SU-DHL-6 (cell line): ENCODE data around the gene DNAJA2.

Experiments
- H2AFZ ChIP-seq: fragments of 200-600 bp; sonication (generic); 2 replicates; pipeline ENCODE4 v1.6.1; 2014; ENCODE audit warnings: low read depth, mild to moderate bottlenecking, moderate library complexity, mixed read lengths, antibody characterized with exemption, low read length; ENCODE audit not compliant: severe bottlenecking
- H3F3A ChIP-seq: fragments of 200-600 bp; shearing (Covaris generic); 2 replicates; pipeline ENCODE4 v1.6.0; 2016; ENCODE audit warnings: antibody characterized with exemption, mild to moderate bottlenecking; ENCODE audit not compliant: insufficient read depth
- H3K27ac ChIP-seq: fragments of 200-600 bp; sonication (generic); 2 replicates; pipeline ENCODE4 v1.5.1; 2016; ENCODE audit warnings: low read depth, mild to moderate bottlenecking, low read length, moderate library complexity, mixed read lengths
- H3K27me3 ChIP-seq: fragments of 200-600 bp; sonication (generic), shearing (Covaris generic); 2 replicates; pipeline ENCODE4 v1.6.0; 2014; ENCODE audit warnings: mild to moderate bottlenecking, low read length
- H3K36me3 ChIP-seq: fragments of 200-600 bp; sonication (generic); 2 replicates; pipeline ENCODE4 v1.6.1; 2014; ENCODE audit warnings: mild to moderate bottlenecking, low read length, mixed read lengths
- H3K4me2 ChIP-seq: fragments of 300-600, 200-600 bp; shearing (Covaris generic), sonication (generic); 2 replicates; pipeline ENCODE4 v1.6.0; 2014; ENCODE audit warnings: low read length, low read depth, mild to moderate bottlenecking; ENCODE audit not compliant: poor library complexity, severe bottlenecking
- H3K4me3 ChIP-seq: fragments of 200-600 bp; sonication (generic); 2 replicates; pipeline ENCODE4 v1.5.1; 2014; ENCODE audit warnings: antibody characterized with exemption, low read length, mild to moderate bottlenecking, mixed read lengths; ENCODE audit not compliant: insufficient read depth, poor library complexity, severe bottlenecking
- H3K79me2 ChIP-seq: fragments of 200-600 bp; sonication (generic); 2 replicates; pipeline ENCODE4 v1.6.1; 2014; ENCODE audit warnings: mild to moderate bottlenecking, low read length, moderate library complexity; ENCODE audit not compliant: insufficient read depth
- H3K9ac ChIP-seq: fragments of 200-600 bp; sonication (generic); 2 replicates; pipeline ENCODE4 v1.7.0; 2014; ENCODE audit warnings: mild to moderate bottlenecking, low read length
- H3K9me2 ChIP-seq: fragments of 200-600 bp; sonication (generic); replicated peaks from 2 replicates; pipeline ENCODE4 v1.6.1; 2014; ENCODE audit warnings: low read length; ENCODE audit not compliant: insufficient read depth
- H3K9me3 ChIP-seq: fragments of 200-600 bp; sonication (generic); 2 replicates; pipeline ENCODE4 v1.6.1; 2014; ENCODE audit warnings: low read length, mixed read lengths; ENCODE audit not compliant: insufficient read depth
- H4K20me1 ChIP-seq: fragments of 200-600 bp; sonication (generic); 2 replicates; pipeline ENCODE4 v1.6.1; 2014; ENCODE audit warnings: low read depth, mild to moderate bottlenecking, antibody characterized with exemption, low read length, moderate library complexity, mixed read lengths
- CTCF ChIP-seq: fragments of 200-600 bp; sonication (generic); IDR thresholded peaks from one replicate; pipeline ENCODE4 v1.5.1; 2017; ENCODE audit warnings: antibody characterized with exemption, mild to moderate bottlenecking, low read length, moderate library complexity; ENCODE audit not compliant: insufficient read depth, poor library complexity, severe bottlenecking
- EZH2phosphoT487 ChIP-seq: fragments of 200-600 bp; sonication (generic), shearing (Covaris generic); conservative IDR thresholded peaks from 2 replicates; pipeline ENCODE4 v1.6.1; 2018; ENCODE audit warnings: mild to moderate bottlenecking, antibody characterized with exemption, low read length, moderate library complexity, mixed read lengths

Gene DNAJA2

DNA sequence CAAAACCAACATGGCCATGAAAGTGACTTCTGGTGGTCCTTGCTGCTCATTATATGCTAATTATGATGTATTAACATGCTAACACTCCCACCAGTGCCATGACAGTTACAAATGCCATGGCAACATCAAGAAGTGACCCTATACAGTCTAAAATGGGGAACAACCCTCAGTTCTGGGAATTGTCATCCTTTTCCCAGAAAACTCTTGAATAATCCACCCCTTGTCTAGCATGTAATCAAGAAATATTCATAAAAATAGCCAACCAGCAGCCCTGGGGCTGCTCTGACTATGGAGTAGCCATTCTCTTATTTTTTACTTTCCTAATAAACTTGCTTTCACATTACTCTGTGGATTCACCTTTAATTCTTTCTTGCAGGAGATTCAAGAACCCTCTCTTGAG lies 35.9 kb downstream of the DNAJA2 start:
- H3K9me3 ChIP-seq: no peaks in the 10 kb centered on the region
- no peaks in the 10 kb centered on the region for H3K79me2 ChIP-seq
- no peak for TF ChIP-seq CTCF
- TF ChIP-seq EZH2phosphoT487: no peak
- H4K20me1 ChIP-seq: no peaks in the 10 kb centered on the region
- H3K4me3 ChIP-seq: no peak overlapping the region
- no peaks in the 10 kb centered on the region for H3K27me3 ChIP-seq
- H3K9me2 ChIP-seq: no peaks in the 10 kb centered on the region
- H3F3A ChIP-seq: no peaks in the 10 kb centered on the region
- H3K9ac ChIP-seq: no peak overlapping the region
- H3K4me2 ChIP-seq: no peak overlapping the region
- no peaks in the 10 kb centered on the region for H3K36me3 ChIP-seq
- no peak overlapping the region for H2AFZ ChIP-seq
- no peak overlapping the region for H3K27ac ChIP-seq

DNA sequence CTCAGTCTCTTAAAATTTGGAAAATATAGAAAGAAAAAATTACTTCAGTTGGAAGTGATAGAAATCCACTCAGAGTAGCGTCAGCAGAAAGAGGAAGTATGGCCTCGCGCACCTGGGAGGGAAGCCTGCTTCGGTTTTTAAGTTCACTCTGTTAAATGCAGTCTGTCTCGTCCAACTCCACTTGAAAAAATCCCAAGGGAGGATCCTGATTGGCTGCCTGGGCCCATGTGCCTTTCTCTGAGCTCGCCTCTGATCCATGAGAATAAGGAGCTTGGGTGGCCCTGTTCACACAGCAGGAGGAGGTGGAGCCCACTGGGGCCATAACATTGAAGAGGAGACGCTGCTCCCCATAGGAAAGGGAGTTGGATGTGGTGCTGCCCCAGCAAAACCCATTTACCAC lies 40.7 kb downstream of the DNAJA2 start:
- Histone ChIP-seq H3F3A (no peaks in the 10 kb centered on the region), H4K20me1 (no peaks in the 10 kb centered on the region), H3K4me2 (no peak overlapping the region), H3K36me3 (no peaks in the 10 kb centered on the region), H3K4me3 (no peak overlapping the region), H3K79me2 (no peaks in the 10 kb centered on the region), H3K27me3 (no peaks in the 10 kb centered on the region), H3K9ac (no peak overlapping the region), H3K9me2 (no peaks in the 10 kb centered on the region), H3K27ac (no peak overlapping the region), H3K9me3 (no peaks in the 10 kb centered on the region), H2AFZ (no peak overlapping the region)
- no peak for TF ChIP-seq CTCF
- TF ChIP-seq EZH2phosphoT487: no peak

DNA sequence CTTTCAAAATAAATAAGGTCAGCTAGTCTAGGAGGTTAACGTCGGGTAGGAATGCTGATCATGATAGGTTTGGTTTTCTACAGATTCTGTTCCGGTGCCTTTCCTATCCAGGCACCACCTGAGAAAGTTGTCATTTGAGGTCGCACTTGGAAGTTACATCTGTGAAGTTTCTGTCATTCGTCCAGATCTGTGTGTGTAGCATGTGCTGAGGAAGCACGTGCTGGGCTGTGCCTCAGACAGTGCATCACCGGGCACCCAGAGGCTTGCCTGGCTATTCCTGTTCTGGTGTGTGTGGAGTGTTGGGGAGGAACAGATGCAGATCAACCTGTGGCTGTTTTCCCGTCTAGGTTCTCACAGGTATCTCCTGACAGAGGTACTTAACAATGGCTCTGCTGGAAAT lies 42.6 kb downstream of the DNAJA2 start:
- Histone ChIP-seq H3K9ac (no peak overlapping the region), H3K27me3 (no peaks in the 10 kb centered on the region), H3K27ac (no peak overlapping the region), H3K4me3 (no peak overlapping the region), H3K36me3 (no peaks in the 10 kb centered on the region), H3K9me3 (no peaks in the 10 kb centered on the region), H3F3A (no peaks in the 10 kb centered on the region), H3K79me2 (no peaks in the 10 kb centered on the region), H4K20me1 (no peaks in the 10 kb centered on the region), H3K4me2 (no peak overlapping the region), H2AFZ (no peak overlapping the region), H3K9me2 (no peaks in the 10 kb centered on the region)
- no peak for TF ChIP-seq EZH2phosphoT487
- TF ChIP-seq CTCF: no peak
